ENCODE results near the gene LSM12.
"Not testable (repeated sequence)": the region's sequence is repeated elsewhere in the genome, so short reads cannot be mapped to it uniquely, and the experiment has no call there.

LSM12 gene

GRCh38 chr17:44066204-44066930 lies at the start of gene LSM12:
Gene LSM12, minus strand, starts transcription at chr17:44066671. Its CDS starts 84 bp downstream, at chr17:44066587.
- peak; percentile 77 to 95 for DNase-seq

DNA sequence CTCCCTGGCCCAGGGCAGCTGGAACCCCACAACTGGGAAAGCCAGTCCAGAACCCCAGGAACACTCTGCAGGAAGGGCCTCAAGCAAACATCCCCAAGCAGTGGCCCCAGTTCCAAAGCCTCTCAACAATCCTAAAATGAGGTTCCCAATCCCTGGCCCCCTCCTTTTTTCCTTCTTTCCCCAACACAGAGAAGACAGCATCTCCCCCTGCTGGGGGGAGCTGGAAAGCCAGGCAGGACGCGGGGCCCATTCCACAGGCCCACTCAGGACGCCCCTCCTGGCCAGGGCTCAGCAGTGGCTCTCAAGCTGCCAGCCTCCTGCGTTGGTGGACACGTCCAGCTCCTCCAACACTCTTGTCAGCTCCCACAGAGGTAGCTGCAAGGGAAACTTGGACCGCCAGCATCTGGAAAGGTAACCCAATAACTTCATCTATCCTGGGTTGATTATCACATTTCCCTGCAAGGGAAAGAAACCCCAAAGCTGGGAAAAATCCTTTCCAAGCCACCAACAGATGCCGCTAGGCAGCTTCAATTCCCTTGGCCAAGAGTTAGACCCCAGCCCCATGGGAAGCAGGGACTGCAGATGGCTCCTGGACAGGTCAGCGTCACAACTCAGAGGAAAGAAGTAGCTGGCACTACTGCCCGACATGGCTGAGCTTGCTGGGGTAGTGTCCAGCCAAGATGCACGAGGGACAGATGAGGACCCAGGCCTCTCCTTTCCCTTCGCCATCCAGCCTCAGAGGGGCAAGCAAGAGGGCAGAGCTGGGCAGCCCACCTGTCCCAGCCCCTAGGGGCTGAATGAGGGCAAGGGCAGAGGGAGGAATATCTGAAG lies 49.3 kb upstream of the LSM12 start:
- no peak for DNase-seq

GRCh38 chr17:44113868-44114840 lies 47.7 kb upstream of the LSM12 start:
- no peak for DNase-seq

DNA sequence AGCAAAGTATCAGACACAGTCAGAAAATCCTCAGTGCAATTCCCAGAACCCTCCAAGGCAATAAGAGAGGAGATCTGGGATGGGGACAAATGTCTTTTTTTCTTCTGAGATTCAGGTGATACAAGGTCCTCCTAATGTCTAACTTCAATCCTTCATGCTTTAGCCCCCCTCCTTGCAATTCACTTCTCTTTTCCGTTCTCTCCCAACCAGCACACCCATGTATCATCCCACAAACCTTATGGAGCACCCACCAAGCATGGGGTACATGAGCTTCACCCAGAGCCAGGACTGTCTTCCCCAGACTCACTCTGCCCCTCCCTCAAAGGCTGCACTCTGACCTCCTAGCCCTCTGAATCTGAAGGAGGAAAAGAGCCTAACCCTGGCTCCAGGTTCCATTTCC lies 46.9 kb upstream of the LSM12 start:
- no peak for DNase-seq

DNA sequence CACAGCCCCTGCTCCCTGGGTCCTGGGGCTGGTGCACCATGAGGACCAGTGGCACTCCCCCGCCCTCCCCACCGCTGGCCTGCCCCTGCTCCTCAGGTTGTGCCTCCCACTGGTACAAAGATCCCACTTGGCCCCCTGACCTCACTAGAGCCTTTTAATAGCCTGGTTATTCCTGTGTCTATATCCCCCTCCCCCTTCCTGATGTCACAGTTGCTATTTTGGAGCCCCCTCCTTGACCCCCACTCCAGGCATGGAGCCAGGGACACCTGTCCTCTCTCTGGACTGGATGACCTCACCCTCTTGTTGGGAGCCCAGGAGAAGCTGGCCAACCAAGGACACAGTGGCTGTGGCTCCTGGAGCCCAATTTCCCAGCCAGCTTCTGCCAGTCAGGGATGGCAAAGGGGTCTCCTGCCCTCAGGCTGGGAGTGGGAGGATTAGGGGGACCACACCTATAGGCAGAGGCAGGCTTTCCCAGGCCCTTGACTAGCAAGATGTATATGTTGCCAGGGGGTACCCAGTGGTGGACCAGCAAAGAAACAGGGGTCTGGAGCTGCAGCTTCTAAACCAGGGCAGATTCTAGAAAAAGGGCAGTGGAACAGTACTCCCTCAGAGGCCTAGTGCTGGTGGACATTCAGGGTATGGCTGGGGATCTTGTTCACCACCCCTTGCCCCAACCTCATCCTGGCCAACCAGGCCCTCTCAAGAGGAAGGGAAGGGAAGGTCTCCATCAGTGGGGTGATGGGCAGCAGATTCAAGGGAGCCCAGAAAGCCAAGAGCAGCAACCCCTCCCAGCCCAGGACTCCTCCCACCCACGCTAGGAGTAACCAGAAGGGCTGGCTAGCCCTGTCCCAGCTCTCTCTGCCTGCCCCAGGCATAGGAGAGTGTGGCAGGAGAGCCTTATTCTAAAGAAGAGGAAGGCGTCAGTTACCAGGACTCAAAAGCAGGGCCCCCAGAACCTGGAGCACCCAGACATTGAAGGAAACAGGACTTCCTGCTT lies 46.1 kb upstream of the LSM12 start:
- no peak for DNase-seq

DNA sequence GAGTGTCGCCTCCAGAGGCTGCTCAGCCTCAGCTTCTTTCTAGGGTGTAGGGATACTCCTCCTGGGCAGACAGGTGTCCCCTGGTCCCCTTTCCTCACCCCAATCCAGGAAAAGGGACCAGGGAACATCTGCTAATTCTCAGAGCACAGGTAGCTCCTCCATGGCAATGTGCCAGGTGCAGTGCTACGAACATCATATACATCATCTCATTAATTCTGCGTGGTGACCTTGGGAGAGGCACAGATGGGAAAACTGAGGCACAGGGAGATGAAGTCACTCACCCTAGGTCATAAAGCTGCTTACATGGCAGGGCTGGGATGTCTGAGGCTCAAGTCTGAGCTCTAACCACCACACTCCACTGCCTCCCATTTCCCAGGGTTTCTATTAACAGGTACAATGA lies 45.3 kb upstream of the LSM12 start:
- DNase-seq = no peak

- peak; percentile 78 to 93 for DNase-seq
These were observed 44.6 kb upstream of the LSM12 start for GRCh38 chr17:44110823-44111633.

DNA sequence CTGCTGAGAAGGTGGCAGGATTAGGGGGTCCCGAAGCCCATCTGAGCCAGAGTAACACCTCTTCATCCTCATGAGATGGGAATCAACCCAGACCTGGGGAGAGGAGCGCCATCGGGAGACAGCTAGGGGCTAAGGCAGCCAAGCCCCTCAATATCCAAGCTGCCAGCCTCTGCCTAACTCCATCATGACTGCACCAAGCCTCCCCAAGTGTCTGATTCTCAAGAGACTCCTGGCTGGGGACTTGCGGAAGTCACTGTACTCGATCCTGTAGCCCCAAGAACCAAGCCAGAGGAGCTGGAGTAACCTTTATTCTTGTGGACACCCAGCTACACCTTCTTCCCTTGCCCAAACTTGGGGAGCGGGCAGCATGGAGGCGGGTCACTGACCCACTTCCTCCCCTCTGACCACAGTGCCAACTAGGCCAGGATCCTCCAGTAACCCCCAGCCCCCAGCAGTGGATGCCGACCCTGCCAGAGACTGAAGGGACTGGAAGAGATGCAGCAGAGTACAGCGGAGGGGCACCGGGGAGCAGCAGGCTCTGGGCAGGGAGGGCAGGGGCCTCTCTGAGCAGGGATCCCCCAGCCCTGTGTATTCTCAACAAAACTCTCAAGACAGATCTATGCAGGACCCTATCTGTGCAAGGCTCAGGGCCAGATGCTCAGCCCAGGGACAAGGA lies 43.7 kb upstream of the LSM12 start:
- DNase-seq = no peak

DNA sequence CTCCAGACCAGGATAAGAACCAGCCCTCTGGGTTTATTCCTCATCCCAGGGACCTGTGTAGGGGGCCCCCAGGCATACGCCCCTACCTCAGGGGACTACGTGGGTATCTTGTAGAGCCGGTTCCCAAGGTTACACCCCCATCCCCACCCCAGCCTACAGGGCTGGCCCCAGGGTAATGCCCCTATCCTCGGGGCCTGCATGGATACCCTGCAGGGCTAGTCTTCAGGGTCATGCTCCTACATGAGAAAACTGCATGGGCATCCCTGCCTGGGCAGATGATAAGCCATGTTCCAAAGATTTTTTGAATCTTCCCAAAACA lies 42.8 kb upstream of the LSM12 start:
- DNase-seq = no peak

- peak in 1 of 2 experiments; percentile 39 for DNase-seq
These were observed 42.2 kb upstream of the LSM12 start for GRCh38 chr17:44108440-44109311.

DNA sequence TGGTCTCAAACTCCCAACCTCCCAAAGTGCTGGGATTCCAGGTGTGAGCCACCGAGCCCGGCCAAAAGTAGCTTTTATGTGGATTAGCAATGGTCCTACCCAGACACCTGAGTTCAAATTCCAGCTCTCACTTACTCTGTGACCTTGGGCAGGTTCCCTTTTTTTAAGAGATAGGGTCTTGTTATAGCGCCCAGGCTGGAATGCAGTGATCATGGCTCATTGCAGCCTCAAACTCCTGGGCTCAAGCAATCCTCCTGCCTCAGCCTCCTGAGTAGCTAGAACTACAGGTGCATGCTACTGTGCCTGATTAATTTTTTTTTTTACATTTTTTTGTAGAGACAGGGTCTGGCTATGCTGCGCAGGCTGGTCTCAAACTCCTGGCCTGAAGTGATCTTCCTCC lies 40.3 kb upstream of the LSM12 start:
- DNase-seq = no peak

DNA sequence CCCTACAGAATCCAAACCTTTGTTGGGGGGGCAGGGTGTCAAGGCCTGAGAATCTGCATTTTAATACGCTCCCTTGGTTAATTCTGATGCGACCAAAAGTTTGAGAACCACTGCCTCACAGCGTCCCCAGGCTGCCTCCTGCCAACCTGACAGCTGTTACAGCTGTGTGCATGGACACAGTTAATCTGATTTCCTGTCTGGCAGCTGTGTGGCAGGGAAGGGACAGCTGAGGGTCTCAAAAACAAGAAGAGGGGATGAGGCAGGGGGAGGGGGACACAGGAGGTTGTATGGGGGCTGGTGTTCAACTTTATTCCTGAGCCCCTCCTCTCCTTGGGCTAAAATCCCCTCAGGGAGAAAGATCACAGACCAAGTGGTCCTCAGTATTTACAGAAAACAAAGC lies 39.5 kb upstream of the LSM12 start:
- DNase-seq = no peak

- no peak for DNase-seq
These were observed 39.0 kb upstream of the LSM12 start for GRCh38 chr17:44105483-44105882.

GRCh38 chr17:44102849-44103622 lies 36.6 kb upstream of the LSM12 start:
- no peak for DNase-seq

GRCh38 chr17:44101858-44102257 lies 35.4 kb upstream of the LSM12 start:
- DNase-seq = not testable (repeated sequence)

DNA sequence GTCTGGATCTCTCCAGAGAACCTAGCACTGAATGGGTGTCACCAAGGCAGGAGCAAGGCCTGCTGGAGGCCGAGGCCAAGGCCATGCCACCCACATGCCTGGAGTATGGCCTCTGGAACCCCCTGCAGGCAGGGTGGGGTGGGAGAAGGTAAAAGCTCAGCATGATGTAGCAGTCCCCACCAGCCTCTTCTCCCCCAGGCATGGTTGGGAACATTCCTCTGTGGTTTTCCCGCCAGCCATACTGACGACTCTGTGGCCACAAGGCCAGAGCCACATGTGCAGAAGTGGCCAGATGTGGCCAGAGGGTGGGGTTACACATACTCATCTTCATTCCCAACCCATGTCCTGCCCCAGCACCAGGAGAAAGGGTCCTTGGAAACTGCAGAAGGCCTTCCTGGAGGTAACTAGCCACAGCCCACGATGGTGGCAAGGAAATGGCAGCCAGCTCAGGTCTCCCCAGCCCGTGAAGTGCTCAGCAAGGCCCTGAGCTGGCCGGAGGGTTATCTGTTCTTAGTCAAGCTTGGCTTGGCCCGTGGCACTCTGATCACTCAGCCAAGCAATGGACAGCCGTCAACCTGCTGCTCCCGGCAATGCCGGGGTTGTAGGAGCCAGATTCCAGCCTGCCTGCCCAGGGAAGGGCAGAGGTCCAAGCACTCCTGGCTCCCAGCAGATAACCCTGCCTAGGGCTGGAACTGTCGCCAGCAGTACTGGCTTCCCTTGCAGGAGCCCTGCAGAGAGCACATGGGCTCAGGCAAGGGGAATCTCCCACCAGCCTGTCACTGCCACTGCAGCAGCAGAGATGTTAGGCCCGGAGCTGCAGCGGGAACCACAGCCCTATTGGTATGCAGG lies 30.9 kb upstream of the LSM12 start:
- DNase-seq = peak in 1 of 2 experiments; percentile 79

All from NCI-H446 (cell line).